NCI-H1092 (cell line): Measurements from ENCODE around the gene TRIM71.
"Not testable (repeated sequence)": the region's sequence is repeated elsewhere in the genome, so short reads cannot be mapped to it uniquely, and the experiment has no call there.

Experiments
- DNase-seq: peaks from one replicate; lab custom pipeline; 2025; lab: John Stamatoyannopoulos, UW

The TRIM71 gene

GRCh38 chr3:32819551-32820348, 2.0 kb downstream of the TRIM71 start:
- no peak for DNase-seq

DNA sequence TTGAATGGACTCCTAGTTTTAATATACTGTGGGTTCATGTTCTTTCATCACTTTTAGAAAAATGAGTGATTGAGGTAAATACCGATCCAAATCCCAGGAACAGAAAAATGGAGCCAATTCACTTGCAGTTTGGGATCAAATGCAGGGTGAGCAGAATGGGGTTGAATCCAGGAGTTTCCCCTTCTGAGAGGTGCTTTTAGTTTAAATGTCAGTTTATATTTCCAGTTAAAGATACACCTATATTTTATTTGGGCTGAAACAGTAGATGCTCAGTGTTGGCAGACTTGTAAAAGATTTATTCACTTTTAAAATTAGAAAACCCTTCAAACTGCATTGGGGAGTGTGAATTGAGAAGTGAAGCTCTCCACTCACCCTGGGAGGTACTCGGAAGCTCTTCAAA, 2.6 kb downstream of the TRIM71 start:
- DNase-seq = no peak

- DNase-seq = no peak
Observed at GRCh38 chr3:32820971-32821685, 3.3 kb downstream of the TRIM71 start.

- no peak for DNase-seq
Observed at GRCh38 chr3:32821686-32822296, 4.0 kb downstream of the TRIM71 start.

DNA sequence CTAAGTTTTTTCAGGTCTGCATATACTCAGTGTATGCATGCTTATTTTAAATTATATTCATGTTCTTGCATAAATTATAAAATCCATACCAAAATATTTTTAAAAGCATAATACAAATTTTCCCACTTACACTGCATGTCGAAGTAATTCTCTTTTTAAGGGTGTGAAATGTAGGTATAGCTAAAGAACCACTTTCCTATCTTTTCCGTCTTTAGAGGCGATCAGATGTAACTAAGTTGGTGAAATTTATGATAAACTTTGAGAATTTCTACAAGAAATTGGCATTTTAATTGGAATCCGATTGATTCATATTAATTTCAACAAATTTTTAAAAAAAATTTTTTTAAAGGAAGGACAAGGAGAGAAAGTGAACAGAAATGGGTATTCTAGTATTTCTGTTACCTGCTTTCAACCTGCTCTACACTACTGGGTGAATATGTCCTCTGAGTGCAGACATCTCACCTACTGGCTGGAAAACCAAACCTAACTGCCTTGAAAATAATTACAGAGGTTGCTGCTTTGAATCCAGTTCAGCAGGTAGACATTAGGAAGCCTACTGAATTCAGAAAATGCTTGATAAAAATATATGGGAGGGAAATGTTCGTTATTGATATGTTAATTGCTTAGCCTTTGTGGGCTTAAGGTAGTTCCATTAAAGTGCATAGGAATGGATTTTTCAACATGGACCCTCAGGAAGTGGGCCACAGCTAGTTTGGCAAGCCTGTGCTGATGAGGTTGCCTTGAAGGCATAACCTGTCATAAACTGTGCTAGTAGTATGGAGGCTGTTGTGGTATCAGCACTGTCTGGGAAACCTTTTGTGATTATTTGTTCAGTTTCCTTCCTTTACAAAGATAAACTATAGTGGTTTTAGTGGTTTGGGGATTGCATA, 5.1 kb downstream of the TRIM71 start:
- DNase-seq = no peak

DNA sequence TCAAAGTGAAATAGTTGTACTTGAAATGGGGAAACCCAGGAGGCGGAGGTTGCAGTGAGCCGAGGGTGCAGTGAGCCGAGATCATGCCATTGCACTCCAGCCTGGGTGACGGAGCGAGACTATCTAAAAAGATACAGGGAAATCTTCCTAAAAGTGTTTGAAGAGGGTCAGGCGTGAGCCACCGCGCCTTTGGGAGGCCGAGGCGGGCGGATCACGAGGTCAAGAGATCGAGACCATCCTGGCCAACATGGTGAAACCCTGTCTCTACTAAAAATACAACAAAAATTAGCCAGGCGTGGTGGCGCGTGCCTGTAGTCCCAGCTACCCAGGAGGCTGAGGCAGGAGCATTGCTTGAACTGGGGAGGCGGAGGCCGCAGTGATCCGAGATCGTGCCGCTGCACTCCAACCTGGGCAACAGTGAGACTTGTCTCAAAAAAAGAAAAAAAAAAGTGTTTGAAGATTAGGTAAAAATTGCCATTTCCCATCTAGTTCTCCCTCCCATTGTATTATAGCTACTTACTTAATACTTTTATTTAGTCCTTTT, 5.9 kb downstream of the TRIM71 start:
- DNase-seq = not testable (repeated sequence)

- DNase-seq = no peak
Observed at GRCh38 chr3:32825601-32826375, 8.0 kb downstream of the TRIM71 start.

DNA sequence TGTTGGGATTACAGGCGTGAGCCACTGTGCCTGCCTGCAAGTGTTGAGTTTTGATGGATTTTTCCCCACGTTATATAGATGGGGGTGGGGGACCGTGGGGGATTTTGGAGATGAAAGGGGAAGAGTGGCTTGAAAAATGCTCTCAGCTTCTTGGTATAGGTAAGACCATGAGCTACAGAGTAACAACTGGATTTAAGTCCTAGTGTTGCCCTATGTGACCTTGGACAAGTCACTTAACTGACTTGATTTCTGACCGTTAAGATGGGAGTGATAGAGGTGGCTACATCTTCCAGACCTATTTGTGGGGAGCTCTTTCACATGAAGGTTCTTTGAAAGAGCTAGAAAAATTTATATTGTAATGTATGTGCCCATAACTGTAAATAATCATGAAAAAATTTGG, 13.3 kb downstream of the TRIM71 start:
- no peak for DNase-seq

DNA sequence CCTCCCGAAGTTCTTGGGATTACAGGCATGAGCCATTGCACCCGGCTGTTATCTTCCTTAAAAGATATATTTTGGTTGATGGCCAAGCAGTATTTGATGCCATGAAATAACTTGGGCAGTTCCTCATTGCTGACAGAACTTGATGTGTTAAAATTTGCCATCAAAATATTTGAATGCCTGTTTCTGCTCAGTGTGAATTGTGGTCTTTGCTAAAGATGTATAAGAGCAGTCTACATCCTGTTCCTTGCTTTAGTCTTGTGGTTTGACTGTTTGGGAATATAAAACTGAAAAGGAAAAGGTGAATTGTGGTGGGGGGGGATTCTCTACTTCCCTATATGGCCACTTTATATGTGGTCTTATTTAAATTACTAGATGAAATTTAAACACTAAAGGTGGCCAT, 14.0 kb downstream of the TRIM71 start:
- DNase-seq = no peak

GRCh38 chr3:32832193-32832592, 14.4 kb downstream of the TRIM71 start:
- DNase-seq = no peak

DNA sequence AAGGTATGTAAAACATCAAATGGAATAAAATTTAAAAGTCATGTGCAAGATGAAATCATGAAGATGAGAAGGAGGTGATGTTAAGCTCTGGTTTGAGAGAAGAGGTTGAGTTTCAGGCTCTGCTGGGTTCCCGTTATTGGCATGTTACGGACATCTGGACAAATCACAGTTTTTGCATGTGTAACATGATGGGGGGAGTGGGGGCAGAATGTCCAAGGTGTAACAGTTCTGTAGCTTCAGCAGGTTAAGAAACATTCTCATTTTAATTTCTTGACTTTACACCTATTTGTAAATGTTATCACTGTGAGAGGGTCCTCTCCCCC, 17.2 kb downstream of the TRIM71 start:
- no peak for DNase-seq

DNA sequence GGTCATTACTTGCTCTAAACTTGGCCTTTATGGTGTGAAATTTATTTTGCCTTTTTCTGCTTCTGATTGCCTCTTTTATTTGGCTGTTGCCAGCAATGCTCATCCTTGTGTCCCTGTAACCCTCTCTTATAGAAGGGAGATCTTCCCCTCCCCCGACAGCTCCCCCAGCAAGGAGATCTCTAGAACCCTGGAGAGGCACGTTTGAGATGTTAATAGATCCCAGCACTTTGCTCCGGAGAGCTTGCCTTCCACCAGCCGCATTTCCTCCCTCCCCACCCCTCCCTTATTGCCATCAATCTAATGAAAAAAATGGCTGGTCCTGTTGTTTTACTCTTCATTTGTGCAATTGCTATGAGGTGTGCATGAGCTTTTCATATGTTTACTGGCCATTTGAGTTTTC, 18.2 kb downstream of the TRIM71 start:
- no peak for DNase-seq

DNA sequence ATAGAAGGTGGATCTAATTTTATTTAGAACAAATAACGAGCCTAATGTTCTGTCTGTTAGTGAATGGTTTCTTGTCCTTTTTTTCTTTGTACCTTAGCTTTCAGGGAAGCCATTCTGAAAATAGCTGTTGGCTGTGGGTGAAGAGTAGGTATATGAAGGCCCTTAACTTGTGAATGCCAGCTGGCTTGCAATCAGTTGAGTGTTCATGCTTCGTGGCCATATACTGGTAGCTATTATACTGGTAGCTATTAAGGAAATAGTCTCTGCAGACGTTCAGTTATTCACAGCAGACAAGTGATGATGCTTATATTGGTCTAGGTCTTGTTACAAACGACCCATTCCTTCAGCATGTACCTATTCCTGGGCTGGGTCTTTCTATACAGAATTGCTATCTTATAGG, 18.8 kb downstream of the TRIM71 start:
- DNase-seq = no peak

- DNase-seq = no peak
Observed at GRCh38 chr3:32837366-32837765, 19.6 kb downstream of the TRIM71 start.

- DNase-seq = no peak
Observed at GRCh38 chr3:32837789-32838188, 20.0 kb downstream of the TRIM71 start.

GRCh38 chr3:32839714-32840085, 21.9 kb downstream of the TRIM71 start:
- no peak for DNase-seq

GRCh38 chr3:32840086-32840841, 22.5 kb downstream of the TRIM71 start:
- DNase-seq = no peak

DNA sequence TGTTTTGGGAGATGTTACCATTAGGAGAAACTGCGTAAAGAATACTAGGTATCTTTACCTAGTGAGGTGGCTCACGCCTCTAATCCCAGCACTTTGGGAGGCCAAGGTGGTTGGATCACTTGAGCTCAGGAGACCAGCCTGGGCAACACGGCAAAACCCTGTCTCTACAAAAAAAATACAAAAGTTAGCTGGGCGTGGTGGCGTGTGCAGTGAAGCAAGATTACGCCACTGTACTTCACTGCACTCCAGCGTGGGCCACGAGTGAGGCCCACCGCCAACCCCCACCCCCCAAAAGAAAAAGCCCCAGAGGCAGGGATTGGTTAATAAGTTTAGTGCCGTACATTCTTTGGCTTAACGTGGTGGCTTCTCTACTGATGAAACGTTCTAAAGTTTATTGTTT, 23.5 kb downstream of the TRIM71 start:
- no peak for DNase-seq

GRCh38 chr3:32841867-32842470, 24.2 kb downstream of the TRIM71 start:
- DNase-seq = no peak

GRCh38 chr3:32842531-32842931, 24.7 kb downstream of the TRIM71 start:
- no peak for DNase-seq
